HG03025 (cell line): ENCODE data around the gene GSTK1.

Experiments used
- ATAC-seq: cut with Tn5 transposase; IDR thresholded peaks from one replicate; pipeline ENCODE4 v1.9.1; 2021; ENCODE audit warnings: mild to moderate bottlenecking, moderate library complexity; ENCODE audit not compliant: unreplicated experiment, low FRiP score

Gene GSTK1

GRCh38 chr7:143290293-143290692 lies 27.1 kb downstream of the GSTK1 start:
- ATAC-seq: no peak

- ATAC-seq: no peak
Measured at GRCh38 chr7:143292876-143293275, 29.6 kb downstream of the GSTK1 start.

- ATAC-seq: no peak
Measured at GRCh38 chr7:143295870-143296269, 32.6 kb downstream of the GSTK1 start.

- no peak for ATAC-seq
Measured at GRCh38 chr7:143296686-143297085, 33.4 kb downstream of the GSTK1 start.

GRCh38 chr7:143299346-143299745 lies 36.1 kb downstream of the GSTK1 start:
- no peak for ATAC-seq

- ATAC-seq: no peak
Measured at GRCh38 chr7:143299840-143300239, 36.6 kb downstream of the GSTK1 start.

GRCh38 chr7:143300959-143301935 lies 38.0 kb downstream of the GSTK1 start:
- no peak for ATAC-seq

- ATAC-seq: no peak
Measured at GRCh38 chr7:143303733-143304132, 40.5 kb downstream of the GSTK1 start.

- no peak for ATAC-seq
Measured at GRCh38 chr7:143304938-143305337, 41.7 kb downstream of the GSTK1 start.

- no peak for ATAC-seq
Measured at GRCh38 chr7:143305423-143306070, 42.3 kb downstream of the GSTK1 start.

- ATAC-seq: no peak
Measured at GRCh38 chr7:143308632-143309031, 45.4 kb downstream of the GSTK1 start.

GRCh38 chr7:143314127-143314526 lies 50.9 kb downstream of the GSTK1 start:
- ATAC-seq: no peak

GRCh38 chr7:143315776-143316175 lies 52.5 kb downstream of the GSTK1 start, which contains the start of gene CLCN1:
TSS of gene CLCN1 (plus strand) at chr7:143316111. CDS start at chr7:143316213, 102 bp downstream.
- no peak for ATAC-seq

GRCh38 chr7:143316492-143316891 lies 53.3 kb downstream of the GSTK1 start:
- no peak for ATAC-seq

GRCh38 chr7:143318661-143319060 lies 55.4 kb downstream of the GSTK1 start:
- no peak for ATAC-seq
